Measurements from ENCODE around the gene EIF4E2.

EIF4E2 gene

DNA sequence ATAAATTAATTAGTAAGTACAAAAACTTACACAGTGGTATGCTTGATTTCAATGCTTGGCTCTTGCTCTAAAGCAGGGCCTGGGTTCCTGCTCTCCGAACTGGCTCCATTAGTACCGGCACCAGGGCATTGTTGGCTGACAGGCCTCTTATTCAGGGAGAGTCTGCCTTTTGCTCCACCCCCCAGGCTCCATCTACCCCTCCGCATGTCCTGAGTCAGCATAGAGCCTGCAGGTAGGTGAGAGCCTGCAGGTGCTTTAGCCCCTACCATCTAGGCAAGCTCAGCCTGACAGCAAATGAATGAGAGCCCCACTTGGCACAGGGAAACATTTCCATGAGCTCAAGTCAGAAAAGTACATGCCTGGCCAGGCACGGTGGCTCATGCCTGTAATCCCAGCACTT lies 47.8 kb downstream of the EIF4E2 start:
- DNase-seq (ENCODE audit: low read depth, low spot score) = no peak

DNA sequence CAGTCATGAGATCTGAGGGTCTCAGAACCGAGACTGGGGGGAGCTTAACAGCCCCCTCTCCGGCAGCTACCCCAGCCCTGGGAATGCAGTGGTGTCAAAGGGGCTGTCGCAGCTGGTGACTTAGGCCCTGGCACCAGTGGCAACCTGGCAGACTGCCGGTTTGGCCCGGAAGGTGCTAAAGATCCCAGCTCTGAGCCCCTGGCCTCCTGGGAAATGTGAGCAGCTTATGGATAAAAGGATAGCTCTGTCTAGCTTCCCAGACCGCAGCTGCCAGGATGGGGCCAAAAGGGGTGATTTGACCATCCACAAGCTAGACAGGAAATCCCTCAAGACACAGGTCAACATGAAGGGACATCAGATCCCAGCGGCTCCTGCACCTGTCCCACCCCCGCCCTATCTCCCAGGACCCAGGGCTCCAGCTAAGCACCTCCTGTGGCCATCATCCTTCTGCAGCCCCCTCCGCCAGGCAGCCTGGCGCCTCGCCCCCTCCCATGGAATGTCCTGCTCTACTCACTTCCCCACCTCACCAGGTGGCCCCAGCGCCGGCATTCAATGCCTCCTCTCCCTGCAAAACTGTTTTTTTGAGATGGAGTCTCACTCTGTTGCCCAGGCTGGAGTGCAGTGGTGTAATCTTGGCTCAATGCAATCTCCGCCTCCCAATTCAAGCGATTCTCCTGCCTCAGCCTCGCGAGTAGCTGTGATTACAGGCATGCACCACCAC lies 49.7 kb downstream of the EIF4E2 start:
- DNase-seq (ENCODE audit: low read depth, low spot score) = no peak

DNA sequence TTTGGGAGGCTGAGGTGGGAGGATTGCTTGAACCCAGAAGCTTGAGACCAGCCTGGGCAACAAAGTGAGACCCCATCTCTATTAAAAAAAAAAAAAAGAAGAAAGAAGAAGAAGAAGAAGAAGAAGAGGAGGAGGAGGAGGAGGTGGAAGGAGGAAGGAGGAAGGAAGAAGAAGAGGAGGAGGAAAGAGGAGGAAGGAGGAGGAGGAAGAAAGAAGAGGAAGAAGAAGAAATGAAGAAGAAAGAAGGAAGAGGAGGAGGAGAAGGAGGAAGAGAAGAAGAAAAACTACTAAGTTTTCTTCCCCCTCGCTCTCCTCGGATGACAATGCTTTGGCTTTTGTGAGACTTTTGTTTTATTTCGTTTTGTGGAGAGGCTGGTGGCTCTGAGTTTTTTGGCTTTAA lies 52.8 kb downstream of the EIF4E2 start:
- no peak for DNase-seq (ENCODE audit: low read depth, low spot score)

DNA sequence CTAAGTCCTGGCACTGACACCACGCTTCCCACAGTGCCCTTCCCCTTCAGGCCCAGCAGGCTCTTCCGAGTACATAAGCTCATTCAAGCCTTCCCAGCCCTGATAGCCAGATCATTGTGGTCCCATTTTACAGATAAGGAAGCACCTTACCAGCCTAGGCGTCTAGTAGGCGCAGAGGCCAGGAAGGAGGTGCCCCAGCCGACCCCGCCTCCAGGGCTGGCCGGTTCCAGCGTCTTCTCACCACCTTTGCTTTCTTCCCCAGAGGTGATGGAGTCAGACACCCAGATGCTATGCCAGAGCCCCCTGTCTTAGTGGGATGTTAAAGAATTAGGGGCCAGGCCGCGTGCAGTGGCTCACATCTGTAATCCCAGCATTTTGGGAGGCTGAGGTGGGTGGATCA lies 54.0 kb downstream of the EIF4E2 start:
- DNase-seq (ENCODE audit: low read depth, low spot score) = no peak

DNA sequence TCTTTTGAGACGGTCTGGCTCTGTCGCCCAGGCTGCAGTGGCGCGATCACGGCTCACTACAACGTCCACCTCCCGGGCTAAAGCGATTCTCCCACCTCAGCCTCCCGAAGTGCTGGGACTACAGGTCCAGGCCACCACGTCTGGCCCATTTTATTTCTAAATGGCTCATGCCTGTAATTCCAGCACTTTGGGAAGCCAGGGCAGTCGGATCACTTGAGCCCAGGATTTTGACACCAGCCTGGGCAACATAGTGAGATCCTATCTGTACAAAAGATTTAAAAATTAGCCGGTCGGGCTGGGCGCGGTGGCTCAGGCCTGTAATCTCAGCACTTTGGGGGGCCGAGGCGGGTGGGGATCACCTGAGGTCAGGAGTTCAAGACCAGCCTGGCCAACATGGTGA lies 56.5 kb downstream of the EIF4E2 start:
- DNase-seq (ENCODE audit: low read depth, low spot score) = no peak

- DNase-seq (ENCODE audit: low read depth, low spot score) = no peak
These were observed 59.1 kb downstream of the EIF4E2 start for GRCh38 chr2:232609607-232610006.

GRCh38 chr2:232610081-232610480 lies 59.6 kb downstream of the EIF4E2 start:
- DNase-seq (ENCODE audit: low read depth, low spot score) = no peak

DNA sequence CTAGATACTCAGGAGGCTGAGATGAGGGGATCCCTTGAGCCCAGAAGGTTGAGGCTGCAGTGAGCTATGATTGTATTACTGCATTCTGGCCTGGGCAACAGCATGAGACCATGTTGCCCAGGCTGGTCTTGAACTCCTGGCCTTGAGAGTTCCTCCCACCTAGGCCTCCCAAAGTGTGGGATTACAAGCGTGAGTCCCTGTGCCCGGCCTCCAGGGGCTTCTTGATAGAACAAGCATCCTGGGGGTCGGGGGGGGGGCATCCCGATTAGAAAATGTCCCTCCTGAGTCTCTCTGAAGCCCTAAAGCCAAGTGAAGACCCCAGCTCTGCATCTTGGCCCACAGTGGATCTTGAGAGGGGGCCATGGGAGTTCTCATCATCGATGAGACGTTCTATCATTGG lies 60.6 kb downstream of the EIF4E2 start:
- DNase-seq (ENCODE audit: low read depth, low spot score) = no peak

DNA sequence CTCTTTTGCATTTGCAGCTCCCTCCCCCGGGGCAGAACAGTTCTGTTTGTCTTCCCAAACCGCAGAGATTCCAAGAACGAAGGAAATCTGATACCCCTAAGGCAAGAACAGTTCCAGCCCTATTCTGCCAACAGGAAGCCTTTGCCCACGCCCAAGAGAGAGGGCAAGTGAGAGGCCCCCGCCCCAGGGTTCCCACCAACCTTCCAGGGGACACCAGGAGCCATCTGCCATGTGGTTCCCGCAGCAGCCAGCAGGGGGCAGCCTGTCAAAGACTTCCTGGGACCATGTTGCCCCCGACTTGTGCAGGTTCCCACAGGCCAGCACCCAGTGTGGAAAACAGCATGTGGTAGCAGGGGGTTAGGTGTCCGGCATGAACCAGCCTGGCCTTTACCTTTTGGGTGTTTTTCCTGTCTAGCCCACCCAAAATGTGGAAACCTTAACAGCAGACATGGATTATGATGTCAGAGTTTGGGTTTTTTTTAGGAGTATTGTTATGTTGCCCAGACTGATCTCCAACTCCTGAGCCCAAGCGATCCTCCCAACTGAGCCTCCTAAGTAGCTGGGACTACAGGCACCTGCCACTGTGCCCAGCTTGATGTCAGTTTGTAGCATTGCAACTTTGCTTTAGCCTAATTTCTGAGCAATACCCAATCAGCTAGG lies 61.2 kb downstream of the EIF4E2 start:
- DNase-seq (ENCODE audit: low read depth, low spot score) = peak; percentile 30

DNA sequence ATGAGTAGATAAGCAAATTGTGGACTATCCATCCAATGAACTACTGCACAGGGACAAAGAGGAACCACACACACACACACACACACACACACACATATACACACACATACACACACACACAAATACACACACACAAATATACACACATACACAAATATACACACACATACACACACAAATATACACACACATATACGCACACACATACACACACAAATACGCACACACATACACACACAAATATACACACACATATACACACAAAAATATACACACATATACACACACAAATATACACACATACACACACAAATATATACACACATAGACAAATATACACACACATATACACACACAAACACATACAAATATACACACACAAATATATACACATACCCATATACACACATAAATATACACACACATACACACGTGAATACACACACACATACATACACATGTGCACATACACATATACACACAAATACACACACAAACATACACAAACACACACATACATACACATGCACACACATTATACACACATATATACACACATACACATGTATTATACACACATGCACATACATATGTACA lies 63.1 kb downstream of the EIF4E2 start:
- DNase-seq (ENCODE audit: low read depth, low spot score) = no peak

- DNase-seq (ENCODE audit: low read depth, low spot score) = no peak
These were observed 64.8 kb downstream of the EIF4E2 start for GRCh38 chr2:232615339-232615738.

Data from activated naive CD8-positive, alpha-beta T cell treated with anti-CD3 and anti-CD28 coated beads, Interleukin-2, amount 50 U/mL, for 16 hours (primary cell).